Occipital lobe (tissue), 2 donors: ENCODE results near the gene TCEAL7. TPM values are rescaled to one million over a fixed set of nuclear protein-coding genes. Genes with fewer than 3 reads are reported as not detected.
"Not testable (repeated sequence)": the region's sequence is repeated elsewhere in the genome, so short reads cannot be mapped to it uniquely, and the experiment has no call there.

Experiments
- DNase-seq: peaks from one replicate; lab custom pipeline; 2025; lab: John Stamatoyannopoulos, UW
- total RNA-seq: library from RNA; depleted of rRNA; stranded (reverse); fragments of >200 nt; gene quantifications from one replicate; pipeline ENCODE4 v1.2.3, GENCODE V29; 2014

The TCEAL7 gene, protein sequence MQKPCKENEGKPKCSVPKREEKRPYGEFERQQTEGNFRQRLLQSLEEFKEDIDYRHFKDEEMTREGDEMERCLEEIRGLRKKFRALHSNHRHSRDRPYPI
- total RNA-seq = 86.6 TPM

DNA sequence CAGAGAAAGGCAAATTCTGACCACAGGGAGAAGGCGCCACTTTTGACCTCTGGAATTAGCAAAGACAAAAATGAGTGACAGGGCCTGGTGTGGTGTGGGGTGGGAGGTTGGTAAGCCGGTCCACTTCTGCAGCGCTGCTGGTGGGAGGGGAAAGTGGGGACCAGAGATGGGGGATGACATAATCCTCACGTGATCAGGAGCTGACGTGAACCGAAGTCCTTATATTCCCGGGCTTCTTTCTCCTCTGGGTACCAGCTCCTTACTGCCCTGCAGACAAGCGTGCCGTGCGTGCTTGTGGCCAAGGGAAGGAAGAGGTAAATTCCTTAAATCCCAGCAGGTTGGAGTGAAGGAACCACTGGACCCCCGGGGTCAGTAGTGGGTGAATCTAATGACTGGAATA lies at the start of gene TCEAL7:
Gene TCEAL7, plus strand, starts transcription at position 249 of the 400 bp plus-strand sequence. CDS start 1,165 bp downstream, outside the sequence.
- DNase-seq = peak; percentile 35

- no peak for DNase-seq
Measured at GRCh38 chrX:103293118-103293517, 36.9 kb upstream of the TCEAL7 start.

- no peak for DNase-seq
Measured at GRCh38 chrX:103304705-103305104, 25.3 kb upstream of the TCEAL7 start.

DNA sequence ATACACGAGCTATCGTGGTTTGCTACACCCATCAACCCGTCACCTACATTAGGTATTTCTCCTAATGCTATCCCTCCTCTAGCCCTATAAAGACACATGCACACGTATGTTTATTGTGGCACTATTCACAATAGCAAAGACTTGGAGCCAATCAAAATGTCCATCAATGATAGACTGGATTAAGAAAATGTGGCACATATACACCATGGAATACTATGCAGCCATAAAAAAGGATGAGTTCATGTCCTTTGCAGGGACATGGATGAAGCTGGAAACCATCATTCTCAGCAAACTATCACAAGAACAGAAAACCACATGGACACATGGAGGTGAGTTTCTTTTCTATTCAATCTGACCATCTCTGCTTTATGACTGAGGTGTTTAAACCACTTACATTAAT lies 24.4 kb upstream of the TCEAL7 start:
- not testable (repeated sequence) for DNase-seq

- DNase-seq = no peak
Measured at GRCh38 chrX:103309860-103310554, 20.0 kb upstream of the TCEAL7 start.

GRCh38 chrX:103310555-103311398 lies 19.3 kb upstream of the TCEAL7 start, which contains the start of gene BEX2:
TSS of gene BEX2 (minus strand) at chrX:103310990. CDS start at chrX:103309976, 1,014 bp downstream.
- peak; percentile 74 for DNase-seq

DNA sequence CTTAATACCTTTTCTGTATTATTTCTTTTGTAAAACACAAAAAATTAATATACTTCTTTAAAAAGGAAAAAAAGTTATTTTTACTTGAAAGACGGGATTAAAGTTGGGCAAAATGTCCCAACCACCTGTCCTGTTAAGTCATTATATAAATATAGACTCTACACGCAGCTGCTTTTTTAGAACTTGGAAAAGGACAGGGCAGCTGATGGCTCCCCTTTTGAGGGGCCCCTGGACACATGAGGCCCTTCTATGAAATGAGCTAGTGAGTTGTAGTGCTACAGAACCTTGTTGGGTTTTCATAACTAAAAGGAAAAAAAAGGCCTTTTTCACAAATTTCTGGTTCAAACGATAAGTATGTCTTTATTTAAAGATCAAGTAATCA lies 18.6 kb upstream of the TCEAL7 start:
- DNase-seq = no peak

GRCh38 chrX:103330681-103331288 lies 746 bp downstream of the TCEAL7 start:
- DNase-seq = peak; percentile 8

DNA sequence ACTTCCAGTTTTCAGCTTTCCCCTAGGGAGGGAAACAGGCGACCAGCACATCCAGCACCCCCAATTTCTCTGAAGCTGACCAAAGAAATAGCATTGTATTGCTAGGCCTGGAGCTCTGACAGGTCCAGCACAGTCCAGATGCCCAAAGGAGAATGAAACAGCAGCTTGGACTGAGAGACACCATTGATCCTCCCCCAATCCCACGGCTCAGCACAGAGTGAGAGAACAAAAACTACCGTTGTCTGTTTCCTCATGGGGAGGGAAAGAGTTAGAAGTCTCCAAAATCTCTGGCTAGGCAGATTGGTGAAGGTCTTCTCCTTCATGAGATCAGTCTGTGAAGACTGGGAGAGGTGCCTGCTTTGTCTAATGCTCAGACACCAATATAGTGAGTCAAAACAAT lies 8.6 kb downstream of the TCEAL7 start:
- no peak for DNase-seq

DNA sequence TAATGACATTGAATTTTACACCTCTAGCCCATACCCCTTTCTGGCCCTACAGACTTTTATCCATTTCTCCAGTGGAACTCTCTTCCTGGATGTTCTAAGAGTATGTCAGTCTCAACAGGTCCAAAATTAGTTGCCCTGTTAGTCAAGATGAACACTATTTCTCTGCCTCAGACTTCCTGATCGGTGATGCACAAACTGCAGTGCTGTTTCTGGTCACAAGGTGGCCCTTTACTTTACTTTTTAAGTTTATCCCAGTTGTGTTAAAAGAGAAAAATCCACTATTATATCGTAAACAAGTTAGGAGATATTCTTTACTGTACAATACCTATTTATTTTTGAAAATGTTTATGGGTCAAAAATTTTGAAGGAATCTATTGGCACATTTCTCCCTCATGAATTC lies 13.1 kb downstream of the TCEAL7 start:
- DNase-seq = peak; percentile 2

DNA sequence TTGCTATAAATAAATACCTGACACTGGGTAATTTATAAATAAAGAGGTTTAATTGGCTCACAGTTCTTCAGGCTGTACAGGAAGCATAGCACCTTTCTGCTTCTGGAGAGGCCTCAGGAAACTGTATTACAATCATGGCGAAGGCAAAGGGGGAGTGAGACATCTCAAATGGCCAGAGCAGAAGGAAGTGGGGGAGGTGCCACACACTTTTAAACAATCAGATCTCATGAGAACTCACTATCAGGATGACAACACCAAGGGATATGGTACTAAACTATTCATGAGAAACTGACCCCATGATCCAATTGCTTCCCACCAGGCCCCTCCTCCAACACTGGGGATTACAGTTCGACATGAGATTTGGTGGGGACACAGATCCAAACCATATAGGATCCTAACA lies 14.6 kb downstream of the TCEAL7 start:
- DNase-seq = no peak

DNA sequence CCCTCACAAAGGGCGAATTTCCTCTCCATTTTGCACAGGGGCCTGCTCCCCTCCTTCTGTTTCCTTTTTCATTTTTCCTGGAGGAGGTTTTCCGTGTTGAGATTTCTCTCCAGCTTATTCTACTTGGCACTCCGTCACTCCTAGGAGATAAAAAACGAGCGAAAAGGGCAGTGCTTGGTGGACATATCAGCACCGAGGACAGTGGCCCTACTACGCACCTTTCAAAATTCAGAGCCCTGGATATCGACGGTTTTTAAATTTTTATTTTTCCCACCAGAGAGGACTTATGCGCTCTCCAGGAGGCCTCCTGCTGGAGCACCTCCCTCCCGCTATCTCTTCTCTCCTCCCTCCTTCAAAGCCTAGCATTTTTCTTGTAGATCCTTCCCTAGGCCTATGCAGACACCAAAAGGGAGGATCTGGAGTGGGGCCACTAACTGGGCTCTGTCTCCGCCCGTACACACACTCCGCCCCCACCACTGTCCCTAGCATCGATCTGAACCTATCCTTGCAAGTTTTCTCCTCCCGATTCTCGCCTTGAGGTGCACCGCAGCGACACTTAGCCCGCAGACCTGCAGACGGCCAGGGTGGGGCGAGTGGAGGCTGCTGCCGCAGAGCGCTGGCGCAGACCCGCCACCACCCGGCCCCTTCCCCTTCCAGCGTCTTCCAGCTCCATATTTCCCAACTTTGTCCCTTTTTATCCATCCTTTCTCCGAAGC lies 17.8 kb downstream of the TCEAL7 start:
- no peak for DNase-seq

DNA sequence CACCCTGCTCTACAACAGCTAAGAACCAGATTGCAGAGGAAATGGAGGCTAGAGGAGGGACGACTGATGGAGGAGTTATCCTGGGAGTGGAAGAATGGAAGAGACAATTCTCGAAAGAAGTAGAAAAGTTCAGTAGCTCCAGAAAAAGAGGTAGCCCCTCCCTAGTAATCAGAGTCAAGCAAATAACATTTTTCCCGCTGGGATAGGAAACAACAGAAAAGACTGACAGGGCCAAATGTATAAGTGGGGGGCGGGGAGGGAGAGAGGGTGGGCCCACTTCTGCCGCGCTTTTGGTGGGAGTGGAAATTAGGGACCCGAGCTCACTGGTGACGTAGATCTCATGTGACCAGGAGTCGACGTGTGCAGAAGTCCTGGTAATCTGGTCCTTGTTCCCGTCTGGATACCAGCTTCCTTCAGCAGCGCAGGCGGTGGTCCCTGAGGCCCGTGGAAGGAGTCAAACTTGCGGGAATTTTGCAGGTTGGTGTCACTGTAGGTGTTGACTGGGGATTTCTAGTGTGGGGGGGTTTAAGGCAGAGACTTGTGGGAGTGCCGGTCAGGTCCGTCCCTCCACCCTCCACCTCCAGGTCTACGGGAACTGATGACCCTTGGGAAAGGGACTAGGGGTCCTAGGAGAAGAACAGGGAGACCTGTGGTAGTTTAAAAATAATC lies 26.2 kb downstream of the TCEAL7 start, which contains the start of gene TCEAL9:
Gene TCEAL9, plus strand, starts transcription at position 377 of the 669 bp plus-strand sequence. CDS start 1,179 bp downstream, outside the sequence.
- no peak for DNase-seq

GRCh38 chrX:103356858-103357257 lies 26.8 kb downstream of the TCEAL7 start:
- DNase-seq = no peak

DNA sequence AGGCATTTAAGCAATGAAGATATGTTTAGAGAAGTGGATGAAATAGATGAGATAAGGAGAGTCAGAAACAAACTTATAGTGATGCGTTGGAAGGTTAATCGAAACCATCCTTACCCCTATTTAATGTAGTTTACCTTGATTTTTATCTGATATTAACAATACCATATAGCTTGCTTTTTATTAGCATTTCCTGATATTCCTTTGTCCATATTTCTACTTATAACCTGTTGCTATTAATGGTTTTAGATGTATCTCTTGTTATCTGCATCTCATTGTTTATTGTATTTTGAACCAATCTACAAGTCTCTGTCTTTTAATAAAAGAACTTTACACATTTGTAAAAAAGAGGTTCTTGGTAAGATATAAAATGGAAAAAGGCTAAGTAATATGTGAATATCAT lies 27.8 kb downstream of the TCEAL7 start:
- DNase-seq = no peak

- DNase-seq = not testable (repeated sequence)
Measured at GRCh38 chrX:103359605-103360004, 29.6 kb downstream of the TCEAL7 start.

DNA sequence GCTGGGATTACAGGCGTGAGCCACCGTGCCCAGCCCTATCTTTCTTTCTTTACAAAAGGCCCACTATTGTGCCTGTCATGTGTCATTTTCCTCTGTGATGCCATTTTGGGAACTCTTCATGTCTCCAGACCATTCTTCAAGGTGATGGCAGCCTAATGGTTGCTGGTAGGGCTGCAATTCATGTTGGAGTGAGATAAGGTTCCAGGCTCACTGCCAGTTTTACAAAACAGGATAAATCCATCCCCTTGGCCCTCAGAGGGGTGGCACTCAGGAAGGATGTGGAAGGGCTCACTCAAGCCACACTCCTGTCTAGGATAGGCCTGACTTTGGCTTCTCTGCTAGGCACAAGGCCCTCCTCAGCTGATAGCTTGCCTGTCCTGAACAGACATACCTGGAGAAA lies 30.1 kb downstream of the TCEAL7 start:
- DNase-seq = no peak

- no peak for DNase-seq
Measured at GRCh38 chrX:103360916-103361315, 30.9 kb downstream of the TCEAL7 start.

GRCh38 chrX:103361798-103362197 lies 31.8 kb downstream of the TCEAL7 start:
- DNase-seq = no peak

DNA sequence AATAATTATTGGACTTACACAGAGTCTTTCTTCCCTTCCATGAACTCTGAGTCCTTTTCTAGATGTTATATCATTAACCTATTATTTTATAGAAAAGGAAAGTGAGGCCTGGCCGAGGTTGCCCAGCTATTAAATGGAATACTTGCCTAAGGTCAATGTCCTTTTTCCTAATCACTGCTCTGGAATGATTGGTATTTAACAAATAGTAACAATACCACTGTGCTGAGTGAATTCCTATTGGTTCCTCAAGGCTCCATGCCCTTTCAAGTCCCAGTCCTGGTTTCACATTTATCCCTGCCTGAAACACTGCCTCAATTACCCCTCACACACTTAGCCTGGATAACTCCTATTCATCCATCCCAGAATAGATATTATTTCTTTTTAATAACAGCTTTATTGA lies 32.4 kb downstream of the TCEAL7 start:
- DNase-seq = no peak

GRCh38 chrX:103363046-103363445 lies 33.0 kb downstream of the TCEAL7 start:
- no peak for DNase-seq
